B cell (primary cell): ENCODE results near the gene HIBADH.

Experiments used
- EZH2 ChIP-seq: IDR thresholded peaks from 2 replicates; pipeline ENCODE4 v1.6.1; 2012; ENCODE audit warnings: borderline replicate concordance, low read depth, mild to moderate bottlenecking, moderate library complexity, low read length; ENCODE audit not compliant: insufficient read depth, poor library complexity, severe bottlenecking
- TF ChIP-seq, protein P1 (sequence below): fragments of 200-600 bp; IDR thresholded peaks from one replicate; pipeline ENCODE4 v1.8.0; 2022; ENCODE audit warnings: antibody characterized with exemption, mild to moderate bottlenecking

DNA sequence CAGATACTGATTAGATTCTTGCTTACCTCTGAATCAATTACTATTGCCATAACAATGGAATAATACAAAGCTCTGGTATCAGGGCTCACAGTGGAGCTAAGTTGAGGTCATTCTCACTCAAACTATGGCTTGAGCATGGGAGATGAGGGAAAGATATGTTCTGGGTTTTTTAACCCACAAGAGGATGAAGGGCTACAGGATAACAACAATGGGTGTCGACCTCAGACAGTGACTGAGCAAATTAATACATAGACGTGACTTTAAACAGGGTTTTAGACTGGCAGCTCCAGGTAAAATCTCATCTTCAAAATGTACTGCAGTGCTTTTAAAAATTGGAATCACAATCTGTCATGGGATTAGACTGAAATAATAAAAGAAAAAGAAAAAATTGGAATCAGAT, 7.5 kb upstream of the HIBADH start:
- TF ChIP-seq, protein P1, sequence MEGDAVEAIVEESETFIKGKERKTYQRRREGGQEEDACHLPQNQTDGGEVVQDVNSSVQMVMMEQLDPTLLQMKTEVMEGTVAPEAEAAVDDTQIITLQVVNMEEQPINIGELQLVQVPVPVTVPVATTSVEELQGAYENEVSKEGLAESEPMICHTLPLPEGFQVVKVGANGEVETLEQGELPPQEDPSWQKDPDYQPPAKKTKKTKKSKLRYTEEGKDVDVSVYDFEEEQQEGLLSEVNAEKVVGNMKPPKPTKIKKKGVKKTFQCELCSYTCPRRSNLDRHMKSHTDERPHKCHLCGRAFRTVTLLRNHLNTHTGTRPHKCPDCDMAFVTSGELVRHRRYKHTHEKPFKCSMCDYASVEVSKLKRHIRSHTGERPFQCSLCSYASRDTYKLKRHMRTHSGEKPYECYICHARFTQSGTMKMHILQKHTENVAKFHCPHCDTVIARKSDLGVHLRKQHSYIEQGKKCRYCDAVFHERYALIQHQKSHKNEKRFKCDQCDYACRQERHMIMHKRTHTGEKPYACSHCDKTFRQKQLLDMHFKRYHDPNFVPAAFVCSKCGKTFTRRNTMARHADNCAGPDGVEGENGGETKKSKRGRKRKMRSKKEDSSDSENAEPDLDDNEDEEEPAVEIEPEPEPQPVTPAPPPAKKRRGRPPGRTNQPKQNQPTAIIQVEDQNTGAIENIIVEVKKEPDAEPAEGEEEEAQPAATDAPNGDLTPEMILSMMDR: no peak
- TF ChIP-seq EZH2: no peak
